ENCODE measurements around the gene SIPA1. TPM values are rescaled to one million over a fixed set of nuclear protein-coding genes. Genes with fewer than 3 reads are reported as not detected.

SIPA1 gene
- polyA plus RNA-seq, 1 experiment = 11.4 TPM

- DNase-seq (ENCODE audit: low read depth, low spot score) = no peak
- POLR2A ChIA-PET = interaction anchor here (0.6 kb wide), 1 partner anchor 81 kb away, joined by 6 read pairs; no protein-coding TSS in a partner anchor
- H3K4me3 ChIP-seq (ENCODE audit: low read depth, low read length) = no peak overlapping the region
- TF ChIP-seq, protein P1, sequence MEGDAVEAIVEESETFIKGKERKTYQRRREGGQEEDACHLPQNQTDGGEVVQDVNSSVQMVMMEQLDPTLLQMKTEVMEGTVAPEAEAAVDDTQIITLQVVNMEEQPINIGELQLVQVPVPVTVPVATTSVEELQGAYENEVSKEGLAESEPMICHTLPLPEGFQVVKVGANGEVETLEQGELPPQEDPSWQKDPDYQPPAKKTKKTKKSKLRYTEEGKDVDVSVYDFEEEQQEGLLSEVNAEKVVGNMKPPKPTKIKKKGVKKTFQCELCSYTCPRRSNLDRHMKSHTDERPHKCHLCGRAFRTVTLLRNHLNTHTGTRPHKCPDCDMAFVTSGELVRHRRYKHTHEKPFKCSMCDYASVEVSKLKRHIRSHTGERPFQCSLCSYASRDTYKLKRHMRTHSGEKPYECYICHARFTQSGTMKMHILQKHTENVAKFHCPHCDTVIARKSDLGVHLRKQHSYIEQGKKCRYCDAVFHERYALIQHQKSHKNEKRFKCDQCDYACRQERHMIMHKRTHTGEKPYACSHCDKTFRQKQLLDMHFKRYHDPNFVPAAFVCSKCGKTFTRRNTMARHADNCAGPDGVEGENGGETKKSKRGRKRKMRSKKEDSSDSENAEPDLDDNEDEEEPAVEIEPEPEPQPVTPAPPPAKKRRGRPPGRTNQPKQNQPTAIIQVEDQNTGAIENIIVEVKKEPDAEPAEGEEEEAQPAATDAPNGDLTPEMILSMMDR (IDR thresholded peaks at IDR 0.05; ENCODE audit: low read depth, low read length) = peak; percentile 1; the same call in 1 of the 2 replicates
- H3K9me3 ChIP-seq (ENCODE audit: control insufficient read depth, insufficient read depth, low read length) = no peaks in the 10 kb centered on the region
- H3K27me3 ChIP-seq (ENCODE audit: control insufficient read depth, insufficient read depth, low read length) = no peaks in the 10 kb centered on the region
- H3K27ac ChIP-seq (ENCODE audit: low read depth, low read length) = no peak overlapping the region
- CTCF ChIA-PET = interaction anchor here (0.6 to 3.8 kb wide), 7 partner anchors 12 to 51 kb away, joined by 3 to 48 read pairs (median 13); partner anchors contain the start of genes FAM89B, PCNX3 and ZNRD2
Measured at GRCh38 chr11:65591939-65592857, 45.7 kb upstream of the SIPA1 start.

- CTCF ChIA-PET = interaction anchor here (0.7 to 3.8 kb wide), 13 partner anchors 9 to 226 kb away, joined by 3 to 48 read pairs (median 7); partner anchors contain the start of genes EHBP1L1, FAM89B, PCNX3 and ZNRD2
- no peak for DNase-seq (ENCODE audit: low read depth, low spot score)
- Histone ChIP-seq H3K27me3 (ENCODE audit: control insufficient read depth, insufficient read depth, low read length) (no peaks in the 10 kb centered on the region), H3K4me3 (ENCODE audit: low read depth, low read length) (no peak overlapping the region), H3K9me3 (ENCODE audit: control insufficient read depth, insufficient read depth, low read length) (no peaks in the 10 kb centered on the region), H3K27ac (ENCODE audit: low read depth, low read length) (no peak overlapping the region)
- TF ChIP-seq, protein P1 (IDR thresholded peaks at IDR 0.05; ENCODE audit: low read depth, low read length) = no peak
- POLR2A ChIA-PET = interaction anchor here (0.5 to 1.7 kb wide), 4 partner anchors 14 to 229 kb away, joined by 3 to 17 read pairs (median 4); no protein-coding TSS in a partner anchor
Measured at GRCh38 chr11:65592858-65593517, 44.9 kb upstream of the SIPA1 start.

DNA sequence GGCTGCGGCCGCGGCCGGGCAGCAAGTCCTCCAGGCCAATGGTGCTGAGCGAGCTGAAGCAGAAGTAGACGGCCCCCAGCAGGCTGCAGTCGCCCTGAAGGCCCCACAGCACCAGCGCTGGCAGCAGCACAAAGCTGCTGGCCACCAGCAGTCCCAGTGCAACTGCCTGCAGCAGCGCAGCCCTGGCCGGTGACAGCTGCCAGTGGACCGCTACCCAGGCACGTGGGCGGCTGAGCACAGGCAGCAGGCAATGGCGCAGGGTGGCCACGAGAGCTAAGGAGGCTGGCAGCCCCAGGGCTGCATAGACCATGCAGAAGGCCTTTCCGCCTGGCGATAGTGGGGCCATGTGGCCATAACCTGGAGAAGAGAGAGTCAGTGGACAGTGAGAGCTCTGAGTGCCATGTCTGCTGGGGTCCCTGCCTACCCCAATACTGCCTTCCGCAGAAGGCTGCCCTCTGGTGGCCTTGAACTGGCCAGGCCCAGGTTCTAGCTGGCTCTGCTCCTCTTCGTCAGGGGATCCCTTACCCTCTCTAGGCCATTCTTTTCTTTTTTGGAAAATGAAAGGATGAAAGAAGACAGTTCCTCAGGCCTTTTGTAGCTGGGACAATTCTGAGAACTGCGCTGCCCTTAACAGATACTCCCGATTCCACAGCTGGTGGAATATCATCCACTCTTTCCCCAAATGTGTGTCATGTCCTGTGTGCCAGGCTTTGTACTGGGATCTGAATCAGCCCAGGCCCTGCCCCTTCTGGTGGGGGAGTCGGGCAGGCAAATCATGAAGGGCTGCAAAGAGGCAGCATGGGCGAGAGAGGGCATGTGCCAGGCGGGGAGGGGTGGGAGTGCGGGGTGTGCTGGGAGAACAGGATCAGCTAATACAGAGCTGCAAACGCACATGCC is 44.1 kb upstream of the SIPA1 start:
- no peak overlapping the region for H3K27ac ChIP-seq (ENCODE audit: low read depth, low read length)
- H3K9me3 ChIP-seq (ENCODE audit: control insufficient read depth, insufficient read depth, low read length) = no peaks in the 10 kb centered on the region
- ChIA-PET POLR2A (interaction anchor here (0.5 to 1.7 kb wide), 8 partner anchors 11 to 228 kb away, joined by 3 to 17 read pairs (median 4); partner anchors contain the start of gene PCNX3), CTCF (interaction anchor here (0.6 to 3.8 kb wide), 22 partner anchors 8 to 227 kb away, joined by 3 to 48 read pairs (median 6); partner anchors contain the start of genes EHBP1L1, FAM89B, PCNX3 and SCYL1)
- no peak for DNase-seq (ENCODE audit: low read depth, low spot score)
- H3K4me3 ChIP-seq (ENCODE audit: low read depth, low read length) = no peak overlapping the region
- TF ChIP-seq, protein P1 (IDR thresholded peaks at IDR 0.05; ENCODE audit: low read depth, low read length) = peak; percentile 75
- H3K27me3 ChIP-seq (ENCODE audit: control insufficient read depth, insufficient read depth, low read length) = no peaks in the 10 kb centered on the region

DNA sequence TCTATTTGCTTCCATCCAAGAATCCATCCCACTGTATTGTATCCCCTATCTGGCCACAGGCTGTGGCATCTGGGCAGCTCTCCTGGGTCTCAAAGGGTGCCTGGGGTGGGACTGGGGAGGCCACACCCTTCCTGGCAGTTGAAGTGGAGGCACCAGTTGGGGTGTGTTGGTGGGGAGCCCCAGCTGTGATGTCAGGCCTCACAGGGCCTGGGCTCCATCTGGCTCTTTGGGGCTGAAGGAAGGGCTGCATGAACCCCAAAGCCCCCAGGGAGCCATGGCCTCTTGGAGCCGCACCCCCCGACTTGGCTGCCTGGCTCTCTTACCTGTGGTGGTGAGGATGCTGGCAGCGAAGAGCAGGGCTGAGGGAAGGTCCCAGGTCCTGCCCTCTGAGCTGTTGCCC is 42.8 kb upstream of the SIPA1 start:
- CTCF ChIA-PET = interaction anchor here (2.7 to 3.8 kb wide), 2 partner anchors 18 to 54 kb away, joined by 17 to 48 read pairs; no protein-coding TSS in a partner anchor
- Histone ChIP-seq H3K27me3 (ENCODE audit: control insufficient read depth, insufficient read depth, low read length) (no peaks in the 10 kb centered on the region), H3K27ac (ENCODE audit: low read depth, low read length) (no peak overlapping the region), H3K9me3 (ENCODE audit: control insufficient read depth, insufficient read depth, low read length) (no peaks in the 10 kb centered on the region), H3K4me3 (ENCODE audit: low read depth, low read length) (no peak overlapping the region)
- no peak for DNase-seq (ENCODE audit: low read depth, low spot score)
- POLR2A ChIA-PET = interaction anchor here (1.3 to 1.5 kb wide), 2 partner anchors 9 to 18 kb away, joined by 4 read pairs; no protein-coding TSS in a partner anchor
- TF ChIP-seq, protein P1 (IDR thresholded peaks at IDR 0.05; ENCODE audit: low read depth, low read length) = no peak
